GM12875 (cell line): ENCODE results near the gene PARD3.

Experiments used
- H3K4me3 ChIP-seq: one replicate; pipeline ENCODE4 v1.5.1; 2011; ENCODE audit warnings: low read depth, low read length, control low read depth
- CTCF ChIP-seq: IDR thresholded peaks from 2 replicates; pipeline ENCODE4 v1.5.1; 2011; ENCODE audit warnings: low read depth, mild to moderate bottlenecking, control low read depth, inconsistent platforms, low read length, moderate library complexity, borderline replicate concordance; ENCODE audit not compliant: insufficient read depth

Gene PARD3

GRCh38 chr10:34824870-34825269, 9.8 kb upstream of the PARD3 start:
- H3K4me3 ChIP-seq: no peak overlapping the region

DNA sequence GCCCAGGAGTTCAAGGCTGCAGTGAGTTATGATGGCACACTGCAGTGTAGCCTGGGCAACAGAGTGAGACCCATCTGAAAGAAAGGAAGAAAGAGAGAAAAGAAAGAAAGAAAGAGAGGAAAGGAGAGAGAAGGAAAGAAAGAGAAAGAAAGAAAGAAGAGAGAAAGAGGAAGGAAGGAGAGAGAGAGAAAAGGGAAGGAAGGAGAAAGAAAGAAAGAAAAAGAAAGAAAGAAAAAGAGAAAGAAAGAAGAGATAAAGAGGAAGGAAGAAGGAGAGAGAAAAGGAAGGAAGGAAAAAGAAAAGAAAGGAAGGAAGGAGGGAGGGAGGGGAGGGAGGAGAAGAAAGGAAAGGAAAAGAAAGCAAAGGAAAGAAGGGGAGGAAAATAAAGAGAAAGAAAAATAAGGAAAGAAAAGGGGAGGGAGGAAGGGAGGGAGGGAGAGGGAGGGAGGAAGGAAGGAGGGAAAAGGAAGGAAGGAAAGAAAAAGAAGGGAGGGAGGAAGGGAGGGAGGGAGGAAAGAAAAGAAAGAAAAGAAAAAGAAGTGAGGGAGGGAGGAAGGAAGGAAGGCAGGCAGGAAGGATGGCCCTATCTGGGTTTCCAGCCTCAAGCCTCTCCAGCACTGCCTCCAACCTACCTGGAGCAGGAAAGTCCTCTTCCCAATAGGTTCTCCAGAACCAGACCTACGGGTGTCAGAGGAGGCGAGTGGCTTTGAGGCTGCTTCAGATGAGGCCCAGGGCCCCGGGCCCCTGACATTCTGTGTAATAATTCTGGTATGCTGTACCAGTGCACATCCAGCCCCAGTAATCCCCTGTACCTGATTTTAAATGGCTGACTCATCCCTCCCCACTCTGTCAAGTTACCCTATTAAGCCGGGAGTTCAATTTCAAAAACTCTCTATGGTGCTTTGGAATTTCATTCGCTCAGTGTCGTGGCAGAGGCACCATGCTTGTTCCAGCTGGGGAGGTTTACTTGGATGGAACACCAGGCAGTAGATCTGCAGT, 6.8 kb upstream of the PARD3 start:
- no peak for TF ChIP-seq CTCF
- H3K4me3 ChIP-seq: no peak overlapping the region

More at GRCh38 chr10:34824870-34825269, 9.8 kb upstream of the PARD3 start:
- TF ChIP-seq CTCF: no peak

GRCh38 chr10:34817586-34817985, 2.5 kb upstream of the PARD3 start:
- H3K4me3 ChIP-seq: no peak overlapping the region
- no peak for TF ChIP-seq CTCF

DNA sequence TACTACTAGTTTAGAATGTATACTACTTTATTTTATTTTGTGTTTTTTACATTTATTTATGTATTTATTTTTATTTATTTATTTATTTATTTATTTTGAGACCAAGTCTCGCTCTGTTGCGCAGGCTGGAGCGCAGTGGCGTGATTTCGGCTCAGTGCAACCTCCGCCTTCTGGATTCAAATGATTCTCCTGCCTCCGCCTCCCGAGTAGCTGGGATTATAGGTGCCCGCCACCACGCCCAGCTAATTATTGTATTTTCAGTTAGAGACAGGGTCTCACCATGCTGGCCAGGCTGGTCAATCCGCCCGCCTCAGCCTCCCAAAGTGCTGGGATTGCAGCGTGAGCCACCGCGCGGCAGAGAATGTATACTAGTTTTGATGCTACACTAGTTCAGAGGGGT, 2.0 kb upstream of the PARD3 start:
- no peak for TF ChIP-seq CTCF
- H3K4me3 ChIP-seq: no peak overlapping the region

GRCh38 chr10:34816501-34817002, 1.5 kb upstream of the PARD3 start:
- no peak overlapping the region for H3K4me3 ChIP-seq
- no peak for TF ChIP-seq CTCF

DNA sequence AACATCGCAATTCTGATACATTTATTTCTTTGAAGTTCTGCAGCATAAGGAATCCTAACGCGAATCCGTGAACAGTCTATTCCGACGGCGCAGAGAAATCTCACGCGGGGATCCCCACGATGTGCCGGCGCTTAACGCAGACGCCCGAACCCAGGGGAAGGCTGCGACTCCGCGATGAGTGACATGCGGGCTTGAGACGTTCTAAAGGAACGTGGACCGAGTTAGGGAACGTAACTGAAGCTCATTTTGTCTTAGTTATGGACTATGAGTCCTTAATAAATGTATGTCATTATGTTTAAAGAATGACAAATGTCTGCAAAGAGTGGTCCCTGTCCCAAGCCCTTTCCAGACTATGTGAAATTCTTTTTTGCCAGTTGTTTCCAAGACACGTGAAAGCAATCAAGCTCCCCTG, 995 bp upstream of the PARD3 start:
- TF ChIP-seq CTCF: no peak
- H3K4me3 ChIP-seq: peak overlapping the region; percentile 46

DNA sequence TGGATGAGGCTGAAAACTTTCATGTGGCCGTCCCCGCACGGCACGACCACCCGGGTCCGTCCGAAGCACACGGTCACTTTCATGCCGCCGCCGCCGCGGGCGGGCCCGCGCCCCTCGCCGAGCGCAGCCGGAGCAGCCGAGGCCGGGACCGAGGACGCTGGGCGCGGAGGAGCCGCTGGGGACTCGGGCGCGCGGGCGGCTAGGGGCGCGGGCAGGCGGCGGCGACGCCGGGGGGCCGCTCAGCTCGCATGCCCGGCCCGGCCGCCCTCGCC, 247 bp downstream of the PARD3 start:
- no peak for TF ChIP-seq CTCF
- peak overlapping the region; percentile 63 for H3K4me3 ChIP-seq
